Mesodermal cell (in vitro differentiated cells): ENCODE data around the gene BMPR1B.

Source experiments
- H3K27ac ChIP-seq: 2 replicates; pipeline ENCODE4 v1.7.0; 2013; ENCODE audit warnings: mild to moderate bottlenecking, low read depth, low read length, moderate library complexity; ENCODE audit not compliant: severe bottlenecking
- H3K36me3 ChIP-seq: 2 replicates; pipeline ENCODE4 v1.7.1; 2013; ENCODE audit warnings: mild to moderate bottlenecking, low read length, moderate library complexity; ENCODE audit not compliant: control insufficient read depth, insufficient read depth
- H3K4me1 ChIP-seq: one replicate; pipeline ENCODE4 v1.7.1; 2013; ENCODE audit warnings: mild to moderate bottlenecking, low read length; ENCODE audit not compliant: insufficient read depth, control insufficient read depth, poor library complexity, severe bottlenecking
- H3K4me3 ChIP-seq: 2 replicates; pipeline ENCODE4 v1.7.0; 2013; ENCODE audit warnings: low read length, control low read depth, mild to moderate bottlenecking; ENCODE audit not compliant: insufficient read depth, poor library complexity, severe bottlenecking; ENCODE audit errors: extremely low read depth
- H3K9me3 ChIP-seq: 2 replicates; pipeline ENCODE4 v1.7.1; 2013; ENCODE audit warnings: mild to moderate bottlenecking, low read length, moderate library complexity; ENCODE audit not compliant: control insufficient read depth
- WGBS, 2 experiments: methylation state at CpG; one replicate each; pipeline ENCODE4 v1.1.5; 2013; ENCODE audit warnings: missing lambda C conversion rate in 2 of 2; ENCODE audit not compliant: insufficient coverage in 2 of 2; 5-methylcytosine and 5-hydroxymethylcytosine counted together

The BMPR1B gene

DNA sequence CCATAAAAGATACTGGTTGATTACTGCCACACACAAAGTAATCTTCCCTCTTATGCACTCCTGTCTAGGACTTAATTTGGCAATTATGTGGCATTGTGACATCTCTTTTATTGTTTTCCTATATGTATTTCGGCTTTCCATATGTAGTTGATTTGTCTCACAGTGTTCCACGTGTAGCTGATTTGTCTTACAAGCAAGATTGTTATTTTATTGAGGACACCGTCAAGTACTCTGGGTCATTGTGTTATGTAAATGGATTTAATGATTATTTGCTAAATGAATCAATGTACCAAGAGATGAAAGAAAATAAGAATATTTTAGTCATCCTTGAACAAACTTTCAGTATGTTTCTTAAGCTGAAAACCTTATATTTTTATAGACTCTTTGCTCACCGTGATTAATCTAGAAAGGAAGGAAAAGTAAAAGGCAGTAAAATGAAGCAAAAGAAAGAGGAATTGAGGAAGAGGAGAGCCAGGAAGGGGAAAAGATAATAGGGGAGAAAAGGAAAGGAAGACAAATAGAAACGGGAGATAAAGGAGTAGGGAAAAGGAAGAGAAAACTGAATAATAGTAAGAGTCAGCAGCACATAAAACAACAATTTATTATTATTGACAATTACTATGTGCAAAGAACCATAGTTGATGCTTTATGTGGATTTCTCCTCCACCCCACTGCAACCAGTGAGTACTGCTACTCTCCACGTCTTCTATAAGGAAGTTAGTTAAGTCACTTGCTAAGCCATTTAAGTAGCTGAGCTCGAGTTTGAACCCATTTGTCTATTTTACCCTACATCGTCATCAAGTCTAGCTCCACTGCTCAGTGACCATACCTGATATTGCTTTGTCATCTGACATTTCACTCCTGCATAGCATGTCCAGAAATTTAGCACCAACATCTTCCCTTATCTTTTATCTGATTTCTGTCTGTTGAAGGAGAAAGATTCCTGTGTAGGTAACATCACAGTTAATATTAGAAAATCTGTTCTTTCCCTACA is 336.5 kb downstream of the BMPR1B start:
- Histone ChIP-seq H3K36me3 (no peaks in the 10 kb centered on the region), H3K4me1 (no peaks in the 10 kb centered on the region), H3K9me3 (no peaks in the 10 kb centered on the region), H3K27ac (no peak overlapping the region), H3K4me3 (no peak overlapping the region)
- WGBS, 2 experiments = 67 to 85% methylated on average over 5 to 6 of the region's 8 CpGs

- no CpG with 5 or more reads among the region's 1 CpG for WGBS, 2 experiments
- Histone ChIP-seq H3K4me3 (no peak overlapping the region), H3K36me3 (no peaks in the 10 kb centered on the region), H3K27ac (no peak overlapping the region), H3K9me3 (no peaks in the 10 kb centered on the region), H3K4me1 (no peaks in the 10 kb centered on the region)
Measured at GRCh38 chr4:95095348-95095974, 337.7 kb downstream of the BMPR1B start.

GRCh38 chr4:95102162-95102790 is 344.5 kb downstream of the BMPR1B start:
- WGBS, 2 experiments = no CpG with 5 or more reads among the region's 3 CpGs
- Histone ChIP-seq H3K4me1 (no peaks in the 10 kb centered on the region), H3K27ac (no peak overlapping the region), H3K4me3 (no peak overlapping the region), H3K36me3 (no peaks in the 10 kb centered on the region), H3K9me3 (no peaks in the 10 kb centered on the region)

DNA sequence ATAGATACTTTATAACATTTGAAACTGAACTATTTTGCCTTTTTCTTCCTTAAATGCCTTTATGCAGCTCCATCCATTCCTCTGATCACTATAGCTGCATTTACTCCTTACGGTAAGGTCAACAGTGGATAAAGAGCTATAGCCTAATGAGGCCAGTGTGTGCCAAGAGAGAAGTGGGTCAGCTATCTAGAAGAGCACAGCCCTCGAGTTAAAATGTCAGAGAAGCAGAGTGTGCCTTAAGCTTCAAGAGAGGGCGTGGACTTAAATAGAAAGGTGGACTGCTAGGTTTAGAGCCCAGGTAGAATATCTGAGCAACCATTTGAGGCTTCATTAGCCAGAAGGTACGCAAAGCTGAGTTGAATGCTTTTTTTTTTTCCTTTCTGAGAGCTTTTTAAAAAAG is 347.4 kb downstream of the BMPR1B start:
- WGBS, 2 experiments = 88 to 94% methylated on average over 2 of the region's 4 CpGs
- Histone ChIP-seq H3K27ac (no peak overlapping the region), H3K4me1 (no peaks in the 10 kb centered on the region), H3K4me3 (no peak overlapping the region), H3K9me3 (no peaks in the 10 kb centered on the region), H3K36me3 (no peaks in the 10 kb centered on the region)

GRCh38 chr4:95105983-95106382 is 348.2 kb downstream of the BMPR1B start:
- Histone ChIP-seq H3K36me3 (no peaks in the 10 kb centered on the region), H3K4me1 (no peaks in the 10 kb centered on the region), H3K4me3 (no peak overlapping the region), H3K27ac (no peak overlapping the region), H3K9me3 (no peaks in the 10 kb centered on the region)
- WGBS, 2 experiments = 80 to 90% methylated on average over 2 of the region's 2 CpGs

DNA sequence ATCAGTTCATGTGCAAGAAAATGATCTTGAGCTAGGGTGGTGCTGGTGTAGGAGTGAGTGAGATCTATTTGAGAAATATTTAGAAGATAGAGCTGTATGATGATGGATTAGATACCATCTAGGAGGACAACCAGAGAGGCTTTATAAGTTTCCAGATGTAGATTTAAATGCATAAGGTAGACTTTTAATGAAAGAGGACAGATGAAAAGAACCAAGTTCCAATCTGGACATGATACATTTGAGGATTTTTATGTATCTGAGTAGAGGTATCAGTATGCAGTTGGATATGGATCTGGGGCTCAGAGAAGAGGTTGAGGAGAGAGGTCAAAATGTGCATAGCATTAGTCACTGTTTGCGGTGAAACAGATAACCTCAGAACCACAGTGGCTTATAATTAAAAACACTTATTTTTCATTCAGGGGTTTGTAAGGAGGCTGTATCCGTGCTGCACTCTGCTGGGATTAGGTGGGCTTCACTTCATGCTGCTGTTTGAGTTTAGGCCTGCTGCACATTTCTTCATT is 348.7 kb downstream of the BMPR1B start:
- 100% methylated on average over 1 of the region's 2 CpGs; no CpG with 5 or more reads in 1 of the 2 experiments for WGBS, 2 experiments
- H3K36me3 ChIP-seq = no peaks in the 10 kb centered on the region
- H3K4me3 ChIP-seq = no peak overlapping the region
- H3K27ac ChIP-seq = no peak overlapping the region
- no peaks in the 10 kb centered on the region for H3K9me3 ChIP-seq
- H3K4me1 ChIP-seq = no peaks in the 10 kb centered on the region

DNA sequence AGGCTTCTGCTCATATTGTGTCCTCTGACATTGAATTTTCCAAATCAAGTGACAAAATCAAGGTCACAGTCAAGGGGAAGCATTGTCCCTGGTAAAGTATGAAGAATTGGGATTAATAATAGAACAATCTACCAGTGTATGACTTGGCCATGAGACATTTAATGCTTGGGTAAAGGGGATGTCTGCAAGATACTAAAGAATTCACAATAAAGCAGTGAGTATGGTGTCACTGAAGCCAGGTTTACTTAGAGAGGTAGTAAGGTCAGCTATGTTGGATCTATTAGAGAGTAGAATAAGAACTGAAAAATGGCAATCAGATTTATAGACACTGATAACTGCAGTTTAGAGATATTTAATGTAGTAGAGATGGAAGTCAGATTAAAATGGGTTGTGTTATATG is 349.2 kb downstream of the BMPR1B start:
- Histone ChIP-seq H3K27ac (no peak overlapping the region), H3K9me3 (no peaks in the 10 kb centered on the region), H3K4me1 (no peaks in the 10 kb centered on the region), H3K36me3 (no peaks in the 10 kb centered on the region), H3K4me3 (no peak overlapping the region)

- WGBS, 2 experiments = 98 to 100% methylated on average over 2 to 3 of the region's 4 CpGs
- no peaks in the 10 kb centered on the region for H3K36me3 ChIP-seq
Measured at GRCh38 chr4:95107635-95108034, 349.9 kb downstream of the BMPR1B start.

GRCh38 chr4:95108883-95109421 is 351.2 kb downstream of the BMPR1B start:
- no peaks in the 10 kb centered on the region for H3K36me3 ChIP-seq
- no peak overlapping the region for H3K27ac ChIP-seq
- H3K4me3 ChIP-seq = no peak overlapping the region
- WGBS, 2 experiments = no CpG with 5 or more reads among the region's 1 CpG
- H3K4me1 ChIP-seq = no peaks in the 10 kb centered on the region
- H3K9me3 ChIP-seq = no peaks in the 10 kb centered on the region

More at GRCh38 chr4:95107635-95108034, 349.9 kb downstream of the BMPR1B start:
- Histone ChIP-seq H3K4me3 (no peak overlapping the region), H3K4me1 (no peaks in the 10 kb centered on the region), H3K9me3 (no peaks in the 10 kb centered on the region), H3K27ac (no peak overlapping the region)

GRCh38 chr4:95114521-95114920 is 356.8 kb downstream of the BMPR1B start:
- H3K9me3 ChIP-seq = no peaks in the 10 kb centered on the region
- H3K36me3 ChIP-seq = no peaks in the 10 kb centered on the region
- 86 to 100% methylated on average over 2 of the region's 3 CpGs for WGBS, 2 experiments
- no peaks in the 10 kb centered on the region for H3K4me1 ChIP-seq
- no peak overlapping the region for H3K4me3 ChIP-seq
- no peak overlapping the region for H3K27ac ChIP-seq
